CD4-positive, CD25-positive, alpha-beta regulatory T cell (primary cell): ENCODE measurements around the gene NPAP1. TPM values are rescaled to one million over a fixed set of nuclear protein-coding genes. Genes with fewer than 3 reads are reported as not detected.

Experiments
- ATAC-seq, 2 donors: fragments of 150-1000 bp; cut with Tn5 transposase; one replicate each; pipeline ENCODE4 v1.10.0; 2021; ENCODE audit warnings: low read depth in 2 of 2, moderate number of reproducible peaks in 2 of 2, moderate library complexity in 1 of 2
- DNase-seq, 3 donors: peaks; one replicate each; pipeline versions ENCODE4 v3.0.0 to v3.0.0-alpha.2; 2012 to 2022; ENCODE audit warnings: mixed read lengths in 1 of 3
- H3K27ac ChIP-seq: one replicate; pipeline ENCODE4 v1.7.0; 2013; ENCODE audit warnings: mild to moderate bottlenecking, low read length; ENCODE audit not compliant: insufficient read depth, poor library complexity, severe bottlenecking
- H3K27me3 ChIP-seq: one replicate; pipeline ENCODE4 v1.7.0; 2013; ENCODE audit warnings: low read length; ENCODE audit not compliant: control insufficient read depth, insufficient read depth
- H3K36me3 ChIP-seq: one replicate; pipeline ENCODE4 v1.7.0; 2013; ENCODE audit warnings: mild to moderate bottlenecking, low read length, moderate library complexity; ENCODE audit not compliant: control insufficient read depth, insufficient read depth
- H3K4me1 ChIP-seq: 2 replicates; pipeline ENCODE4 v1.7.0; 2013; ENCODE audit warnings: mild to moderate bottlenecking, low read length; ENCODE audit not compliant: insufficient read depth, control insufficient read depth, poor library complexity, severe bottlenecking
- H3K4me3 ChIP-seq: one replicate; pipeline ENCODE4 v1.7.0; 2013; ENCODE audit warnings: low read depth, mild to moderate bottlenecking, low read length, moderate library complexity
- H3K9me3 ChIP-seq, 2 experiments: 1 replicate in 1 of 2; 2 replicates in 1 of 2; pipeline ENCODE4 v1.7.0; 2013; ENCODE audit warnings: low read length in 2 of 2, mild to moderate bottlenecking in 1 of 2, moderate library complexity in 1 of 2; ENCODE audit not compliant: control insufficient read depth in 2 of 2
- H3K27ac Mint-ChIP-seq, 3 donors: one replicate each; pipeline ENCODE4 v1.8.0; 2020 to 2022; ENCODE audit warnings: mild to moderate bottlenecking in 3 of 3, mixed read lengths in 3 of 3, moderate library complexity in 2 of 3
- H3K27me3 Mint-ChIP-seq: one replicate; pipeline ENCODE4 v1.8.0; 2022; ENCODE audit warnings: mild to moderate bottlenecking, mixed read lengths
- H3K36me3 Mint-ChIP-seq: one replicate; pipeline ENCODE4 v1.8.0; 2020; ENCODE audit warnings: mixed read lengths
- H3K4me1 Mint-ChIP-seq, 4 donors: one replicate each; pipeline ENCODE4 v1.8.0; 2020 to 2022; ENCODE audit warnings: mixed read lengths in 4 of 4, mild to moderate bottlenecking in 1 of 4
- H3K4me3 Mint-ChIP-seq, 4 donors: one replicate each; pipeline ENCODE4 v1.8.0; 2020 to 2022; ENCODE audit warnings: mild to moderate bottlenecking in 4 of 4, mixed read lengths in 4 of 4, moderate library complexity in 3 of 4
- H3K9me3 Mint-ChIP-seq, 7 donors: one replicate each; pipeline ENCODE4 v1.8.0; 2020 to 2022; ENCODE audit warnings: mixed read lengths in 7 of 7, mild to moderate bottlenecking in 3 of 7, moderate library complexity in 2 of 7
- polyA plus RNA-seq, 4 donors: library from polyadenylated mRNA; unstranded; fragments of 300-500 nt; fragmentation: Illumina TruSeq; gene quantifications; one replicate each; pipeline ENCODE4 v1.2.3, GENCODE V29; 2021
- total RNA-seq: library from RNA; stranded (reverse); gene quantifications from one replicate; pipeline ENCODE4 v1.2.3, GENCODE V29; 2022

Gene NPAP1
- total and polyA plus RNA-seq, 5 donors from 2014 or later = not detected

DNA sequence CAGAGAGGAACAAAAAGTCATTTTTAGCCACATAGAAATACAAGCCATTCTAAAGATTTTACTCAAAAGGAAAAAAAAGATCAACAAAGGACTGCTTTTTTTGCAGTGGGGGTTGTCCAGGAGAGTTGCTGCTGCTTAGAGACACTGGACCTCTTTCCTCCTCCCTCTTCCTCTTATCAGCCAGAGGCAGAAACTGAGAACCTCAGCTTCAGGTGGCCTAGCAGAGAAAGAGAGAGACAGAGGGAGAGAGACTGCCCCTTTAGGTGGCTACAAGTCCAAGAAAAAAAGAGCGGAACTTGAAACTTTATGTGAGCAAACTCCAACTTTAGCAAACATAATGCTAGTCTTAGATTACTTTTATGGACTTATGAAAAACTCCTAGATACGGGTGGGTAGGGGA, 54.2 kb downstream of the NPAP1 start:
- no peaks in the 10 kb centered on the region for H3K4me1 Mint-ChIP-seq
- no peak for DNase-seq

More for the DNA sequence above, 54.2 kb downstream of the NPAP1 start:
- H3K36me3 ChIP-seq = no peaks in the 10 kb centered on the region
- peaks cover 0 to 24% of the 10 kb centered on the region in 2 experiments for H3K9me3 ChIP-seq
- no peaks in the 10 kb centered on the region for H3K4me1 ChIP-seq
- Mint-ChIP-seq H3K27me3 (no peaks in the 10 kb centered on the region), H3K36me3 (no peaks in the 10 kb centered on the region), H3K27ac (no peak overlapping the region), H3K9me3 (peaks cover 0 to 12% (median 3%) of the 10 kb centered on the region in 7 donors), H3K4me3 (no peak overlapping the region)
- ATAC-seq = no peak
- H3K27me3 ChIP-seq = no peaks in the 10 kb centered on the region
- no peak overlapping the region for H3K4me3 ChIP-seq
- no peak overlapping the region for H3K27ac ChIP-seq
